ENCODE measurements around the gene LEMD2.

DNA sequence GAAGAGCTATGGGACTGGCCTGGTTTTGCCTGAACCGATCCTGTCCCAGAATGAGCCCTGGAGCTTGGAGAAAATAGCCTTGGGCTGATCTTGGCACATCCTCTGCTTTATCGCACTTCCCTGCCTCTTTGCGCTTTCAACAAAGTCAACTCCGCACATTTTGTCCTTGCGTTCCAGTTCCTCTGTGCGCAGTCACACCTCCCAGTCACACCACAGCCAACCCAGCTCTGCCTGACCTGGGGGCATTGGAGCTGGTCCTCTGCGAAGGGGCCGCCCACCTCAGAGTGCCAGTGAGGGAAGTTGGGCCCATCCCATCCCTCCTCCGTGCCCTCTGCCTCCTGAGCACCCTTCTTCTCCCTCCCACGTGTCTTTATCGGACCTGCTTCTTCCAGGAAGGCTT lies 60.5 kb downstream of the LEMD2 start:
- no peak for TF ChIP-seq POLR2AphosphoS5 (IDR thresholded peaks at IDR 0.05)
- no peak for TF ChIP-seq POLR2A (IDR thresholded peaks at IDR 0.05)
- TF ChIP-seq, protein P1, sequence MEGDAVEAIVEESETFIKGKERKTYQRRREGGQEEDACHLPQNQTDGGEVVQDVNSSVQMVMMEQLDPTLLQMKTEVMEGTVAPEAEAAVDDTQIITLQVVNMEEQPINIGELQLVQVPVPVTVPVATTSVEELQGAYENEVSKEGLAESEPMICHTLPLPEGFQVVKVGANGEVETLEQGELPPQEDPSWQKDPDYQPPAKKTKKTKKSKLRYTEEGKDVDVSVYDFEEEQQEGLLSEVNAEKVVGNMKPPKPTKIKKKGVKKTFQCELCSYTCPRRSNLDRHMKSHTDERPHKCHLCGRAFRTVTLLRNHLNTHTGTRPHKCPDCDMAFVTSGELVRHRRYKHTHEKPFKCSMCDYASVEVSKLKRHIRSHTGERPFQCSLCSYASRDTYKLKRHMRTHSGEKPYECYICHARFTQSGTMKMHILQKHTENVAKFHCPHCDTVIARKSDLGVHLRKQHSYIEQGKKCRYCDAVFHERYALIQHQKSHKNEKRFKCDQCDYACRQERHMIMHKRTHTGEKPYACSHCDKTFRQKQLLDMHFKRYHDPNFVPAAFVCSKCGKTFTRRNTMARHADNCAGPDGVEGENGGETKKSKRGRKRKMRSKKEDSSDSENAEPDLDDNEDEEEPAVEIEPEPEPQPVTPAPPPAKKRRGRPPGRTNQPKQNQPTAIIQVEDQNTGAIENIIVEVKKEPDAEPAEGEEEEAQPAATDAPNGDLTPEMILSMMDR (IDR thresholded peaks at IDR 0.05), result no peak
